Right hindlimb (tissue), 1 donor: ENCODE measurements around the gene PAN2.
"Not testable (repeated sequence)": the region's sequence is repeated elsewhere in the genome, so short reads cannot be mapped to it uniquely, and the experiment has no call there.

Experiments used
- DNase-seq: peaks from one replicate; pipeline ENCODE4 v3.0.0-alpha.2; 2018

Gene PAN2

GRCh38 chr12:56346675-56347074 lies 12.9 kb upstream of the PAN2 start:
- no peak for DNase-seq

- DNase-seq: not testable (repeated sequence)
Measured at GRCh38 chr12:56342290-56342689, 8.5 kb upstream of the PAN2 start.

GRCh38 chr12:56341616-56342015 lies 7.8 kb upstream of the PAN2 start:
- no peak for DNase-seq

- DNase-seq: no peak
Measured at GRCh38 chr12:56339158-56339422, 5.3 kb upstream of the PAN2 start.

GRCh38 chr12:56338308-56339157 lies 4.7 kb upstream of the PAN2 start, which contains the start of gene IL23A:
Gene IL23A (plus strand): TSS chr12:56338884. CDS start chr12:56339045, 161 bp downstream.
- DNase-seq: no peak

GRCh38 chr12:56337753-56338251 lies 4.0 kb upstream of the PAN2 start:
- no peak for DNase-seq

- DNase-seq: no peak
Measured at GRCh38 chr12:56336361-56337167, 2.8 kb upstream of the PAN2 start.

GRCh38 chr12:56335527-56335926 lies 1.7 kb upstream of the PAN2 start:
- DNase-seq: not testable (repeated sequence)

GRCh38 chr12:56334490-56334793 lies 642 bp upstream of the PAN2 start:
- DNase-seq: no peak

GRCh38 chr12:56333197-56333678 lies 562 bp downstream of the PAN2 start:
- no peak for DNase-seq

- DNase-seq: no peak
Measured at GRCh38 chr12:56332512-56333196, 1.1 kb downstream of the PAN2 start.

GRCh38 chr12:56330936-56331490 lies 2.8 kb downstream of the PAN2 start:
- DNase-seq: no peak

GRCh38 chr12:56326533-56326932 lies 7.3 kb downstream of the PAN2 start:
- DNase-seq: no peak

- DNase-seq: no peak
Measured at GRCh38 chr12:56326126-56326525, 7.7 kb downstream of the PAN2 start.

GRCh38 chr12:56324206-56324605 lies 9.6 kb downstream of the PAN2 start:
- DNase-seq: no peak

GRCh38 chr12:56321610-56322009 lies 12.2 kb downstream of the PAN2 start:
- DNase-seq: not testable (repeated sequence)

GRCh38 chr12:56321027-56321426 lies 12.8 kb downstream of the PAN2 start:
- DNase-seq: no peak

- no peak for DNase-seq
Measured at GRCh38 chr12:56317675-56318074, 16.1 kb downstream of the PAN2 start.

GRCh38 chr12:56315622-56316473 lies 18.0 kb downstream of the PAN2 start, which contains the start of gene CNPY2:
Gene CNPY2 (minus strand): TSS chr12:56315988. CDS start chr12:56315217, 771 bp downstream.
- DNase-seq: peak; percentile 98

GRCh38 chr12:56315249-56315621 lies 18.6 kb downstream of the PAN2 start:
- DNase-seq: peak; percentile 32

- DNase-seq: no peak
Measured at GRCh38 chr12:56311003-56311402, 22.8 kb downstream of the PAN2 start.

GRCh38 chr12:56308714-56309113 lies 25.1 kb downstream of the PAN2 start:
- DNase-seq: no peak
